HTERT RPE-1 (cell line): ENCODE data around the gene CPED1.
"Not testable (repeated sequence)": the region's sequence is repeated elsewhere in the genome, so short reads cannot be mapped to it uniquely, and the experiment has no call there.

Source experiments
- in situ Hi-C: fragments of 300-500 bp; cut with MboI; formaldehyde crosslinking; loops from 4 replicates; pipeline ENCODE4 v1.14.3; 2020; ENCODE audit warnings: low sequenced_read_pairs

Gene CPED1

GRCh38 chr7:121062671-121063279, 74.3 kb downstream of the CPED1 start:
- in situ Hi-C loops: no loop called here

- in situ Hi-C loops: not testable (repeated sequence)
Observed at GRCh38 chr7:121067717-121068116, 79.2 kb downstream of the CPED1 start.

GRCh38 chr7:121069346-121070100, 81.0 kb downstream of the CPED1 start:
- in situ Hi-C loops: no loop called here

GRCh38 chr7:121071132-121071531, 82.6 kb downstream of the CPED1 start:
- in situ Hi-C loops: no loop called here

- in situ Hi-C loops: no loop called here
Observed at GRCh38 chr7:121071662-121072061, 83.2 kb downstream of the CPED1 start.

- in situ Hi-C loops: no loop called here
Observed at GRCh38 chr7:121072826-121073225, 84.3 kb downstream of the CPED1 start.

- in situ Hi-C loops: no loop called here
Observed at GRCh38 chr7:121073463-121074099, 85.1 kb downstream of the CPED1 start.

- in situ Hi-C loops: not testable (repeated sequence)
Observed at GRCh38 chr7:121075424-121075841, 86.9 kb downstream of the CPED1 start.

- in situ Hi-C loops: no loop called here
Observed at GRCh38 chr7:121075952-121076349, 87.4 kb downstream of the CPED1 start.

GRCh38 chr7:121076350-121077164, 88.0 kb downstream of the CPED1 start:
- in situ Hi-C loops: no loop called here

GRCh38 chr7:121077165-121077630, 88.7 kb downstream of the CPED1 start:
- in situ Hi-C loops: no loop called here

- in situ Hi-C loops: no loop called here
Observed at GRCh38 chr7:121078701-121079227, 90.3 kb downstream of the CPED1 start.

- in situ Hi-C loops: no loop called here
Observed at GRCh38 chr7:121079425-121080169, 91.1 kb downstream of the CPED1 start.

- in situ Hi-C loops: no loop called here
Observed at GRCh38 chr7:121080257-121080912, 91.9 kb downstream of the CPED1 start.

GRCh38 chr7:121080913-121081326, 92.4 kb downstream of the CPED1 start:
- in situ Hi-C loops: no loop called here

GRCh38 chr7:121081327-121081936, 92.9 kb downstream of the CPED1 start:
- in situ Hi-C loops: no loop called here

- in situ Hi-C loops: no loop called here
Observed at GRCh38 chr7:121082400-121083101, 94.0 kb downstream of the CPED1 start.

- in situ Hi-C loops: no loop called here
Observed at GRCh38 chr7:121083138-121083789, 94.8 kb downstream of the CPED1 start.
